Measurements from ENCODE around the gene WIZ.

Gene WIZ

DNA sequence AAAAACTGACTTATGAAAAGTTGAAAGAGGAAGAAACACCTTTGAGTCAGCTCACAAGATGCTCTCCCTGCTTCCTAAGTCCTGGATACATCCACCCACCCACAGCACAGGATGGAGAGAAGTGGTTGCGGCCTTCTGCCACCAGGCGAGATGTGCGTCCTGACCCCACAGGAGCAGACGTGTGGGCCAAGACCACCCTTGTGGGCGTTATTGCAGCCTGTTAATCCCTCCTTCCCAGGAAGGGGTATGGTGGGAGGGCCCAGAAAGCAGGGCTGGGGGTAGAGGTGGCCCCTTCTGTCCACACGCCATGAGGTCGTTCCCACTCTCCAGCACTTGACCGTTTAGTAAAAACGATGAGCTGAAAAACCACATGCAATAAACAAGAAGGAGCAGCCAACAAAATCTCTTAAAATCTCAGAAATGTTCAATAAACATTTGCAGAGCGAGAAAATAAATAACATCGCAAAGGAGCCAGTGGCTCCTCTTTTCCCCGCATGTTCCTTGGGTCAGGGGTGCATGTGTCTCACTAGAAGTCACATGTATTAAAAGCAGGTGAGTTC, 28.5 kb downstream of the WIZ start:
- Mint-ChIP-seq H3K4me3 (no peak overlapping the region), H3K36me3 (ENCODE audit: low read depth) (peaks cover 52% of the 10 kb centered on the region), H3K27me3 (ENCODE audit: low read depth, poor library complexity) (peaks cover 5% of the 10 kb centered on the region)

DNA sequence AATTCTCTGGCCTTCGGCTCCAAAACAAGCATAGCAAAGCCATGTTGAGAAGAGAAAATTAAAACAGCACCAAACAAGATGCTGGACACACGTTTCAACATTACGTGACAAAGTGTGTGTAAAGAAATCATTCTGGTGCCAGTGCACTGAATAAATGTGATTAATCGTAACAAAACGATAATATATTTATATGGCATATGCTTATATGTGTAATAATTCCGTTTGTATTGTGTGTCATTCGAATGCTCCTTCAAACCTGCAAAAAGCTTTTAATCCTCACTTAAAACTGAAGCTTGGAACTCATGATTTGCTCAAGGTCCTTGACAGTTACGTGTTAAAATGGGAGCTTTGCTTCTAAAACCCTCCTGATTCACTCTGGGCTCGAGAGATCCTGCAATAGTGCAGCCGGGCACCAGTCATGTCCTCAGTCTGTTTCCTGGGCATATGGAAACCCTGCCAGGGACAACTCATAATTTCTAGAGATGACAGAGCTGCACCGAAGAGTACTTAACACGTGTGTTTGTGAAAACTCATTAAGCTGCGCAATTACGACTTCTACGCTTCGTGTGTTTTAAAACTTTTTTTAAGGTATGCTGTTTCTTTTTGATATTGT, 30.2 kb downstream of the WIZ start:
- Mint-ChIP-seq H3K36me3 (ENCODE audit: low read depth) (peaks cover 56% of the 10 kb centered on the region), H3K9me3 (peaks cover 14% of the 10 kb centered on the region), H3K27ac (no peak overlapping the region), H3K4me1 (peaks cover 41% of the 10 kb centered on the region), H3K4me3 (peak overlapping the region; percentile 69), H3K27me3 (ENCODE audit: low read depth, poor library complexity) (peaks cover 5% of the 10 kb centered on the region)
- DNase-seq = no peak
- TF ChIP-seq, protein P1, sequence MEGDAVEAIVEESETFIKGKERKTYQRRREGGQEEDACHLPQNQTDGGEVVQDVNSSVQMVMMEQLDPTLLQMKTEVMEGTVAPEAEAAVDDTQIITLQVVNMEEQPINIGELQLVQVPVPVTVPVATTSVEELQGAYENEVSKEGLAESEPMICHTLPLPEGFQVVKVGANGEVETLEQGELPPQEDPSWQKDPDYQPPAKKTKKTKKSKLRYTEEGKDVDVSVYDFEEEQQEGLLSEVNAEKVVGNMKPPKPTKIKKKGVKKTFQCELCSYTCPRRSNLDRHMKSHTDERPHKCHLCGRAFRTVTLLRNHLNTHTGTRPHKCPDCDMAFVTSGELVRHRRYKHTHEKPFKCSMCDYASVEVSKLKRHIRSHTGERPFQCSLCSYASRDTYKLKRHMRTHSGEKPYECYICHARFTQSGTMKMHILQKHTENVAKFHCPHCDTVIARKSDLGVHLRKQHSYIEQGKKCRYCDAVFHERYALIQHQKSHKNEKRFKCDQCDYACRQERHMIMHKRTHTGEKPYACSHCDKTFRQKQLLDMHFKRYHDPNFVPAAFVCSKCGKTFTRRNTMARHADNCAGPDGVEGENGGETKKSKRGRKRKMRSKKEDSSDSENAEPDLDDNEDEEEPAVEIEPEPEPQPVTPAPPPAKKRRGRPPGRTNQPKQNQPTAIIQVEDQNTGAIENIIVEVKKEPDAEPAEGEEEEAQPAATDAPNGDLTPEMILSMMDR (IDR thresholded peaks at IDR 0.05) = no peak

More for the DNA sequence above, 28.5 kb downstream of the WIZ start:
- DNase-seq = no peak
- Mint-ChIP-seq H3K9me3 (peaks cover 19% of the 10 kb centered on the region), H3K4me1 (peaks cover 32% of the 10 kb centered on the region), H3K27ac (peak overlapping the region; percentile 59)
- TF ChIP-seq, protein P1 (IDR thresholded peaks at IDR 0.05) = no peak

DNA sequence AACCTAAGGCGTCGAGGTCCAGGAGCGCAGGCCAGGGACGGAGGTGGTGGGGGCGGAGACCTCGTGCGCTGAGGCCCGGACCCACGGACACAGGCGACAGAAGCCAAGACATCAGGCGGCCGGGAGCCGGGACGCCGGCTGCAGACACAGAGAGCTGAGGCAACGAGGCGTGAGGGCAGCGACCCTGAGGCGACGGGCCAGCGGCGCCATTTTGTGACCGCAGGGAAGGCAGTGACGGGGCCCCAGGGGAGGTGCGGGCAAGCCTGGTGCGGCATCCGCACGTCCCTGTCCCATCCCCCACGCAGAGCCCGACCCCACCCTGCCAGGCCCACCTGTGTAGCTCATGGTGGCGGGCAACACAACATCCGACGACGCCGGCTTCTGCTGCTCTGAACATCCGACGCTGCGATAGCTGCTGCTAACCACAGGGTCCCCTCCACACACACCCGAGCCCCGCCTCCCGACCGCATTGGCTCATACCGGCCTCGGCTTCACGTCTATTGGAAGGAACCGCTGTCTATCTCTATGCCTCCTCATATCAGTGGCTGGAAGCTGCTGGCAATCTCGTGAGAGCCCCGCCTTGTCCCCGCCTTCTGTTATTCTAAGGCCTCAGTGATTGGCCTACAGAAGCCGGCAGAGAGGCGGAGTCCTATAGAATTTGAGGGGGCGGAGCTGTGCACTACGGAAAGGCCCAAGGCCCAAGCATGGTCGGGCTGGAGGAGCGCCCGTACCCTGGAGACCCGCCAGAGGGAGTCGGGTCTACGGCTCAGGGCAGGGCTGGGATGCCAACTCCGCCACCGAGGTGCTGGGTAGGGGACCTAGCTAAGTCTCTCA, 31.0 kb downstream of the WIZ start, which contains the start of gene AKAP8L:
TSS of gene AKAP8L (minus strand) at position 410 of the 834 bp plus-strand sequence. CDS start at position 345, 65 bp downstream.
- Mint-ChIP-seq H3K4me1 (peaks cover 46% of the 10 kb centered on the region), H3K4me3 (peak within 1 kb of the TSS; percentile 95), H3K9me3 (peaks cover 14% of the 10 kb centered on the region), H3K27ac (peak within 1 kb of the TSS; percentile 100), H3K27me3 (ENCODE audit: low read depth, poor library complexity) (peaks cover 5% of the 10 kb centered on the region), H3K36me3 (ENCODE audit: low read depth) (peaks cover 51% of the 10 kb centered on the region)
- peak; percentile 97 for DNase-seq
- TF ChIP-seq, protein P1 (IDR thresholded peaks at IDR 0.05) = peak; percentile 65

DNA sequence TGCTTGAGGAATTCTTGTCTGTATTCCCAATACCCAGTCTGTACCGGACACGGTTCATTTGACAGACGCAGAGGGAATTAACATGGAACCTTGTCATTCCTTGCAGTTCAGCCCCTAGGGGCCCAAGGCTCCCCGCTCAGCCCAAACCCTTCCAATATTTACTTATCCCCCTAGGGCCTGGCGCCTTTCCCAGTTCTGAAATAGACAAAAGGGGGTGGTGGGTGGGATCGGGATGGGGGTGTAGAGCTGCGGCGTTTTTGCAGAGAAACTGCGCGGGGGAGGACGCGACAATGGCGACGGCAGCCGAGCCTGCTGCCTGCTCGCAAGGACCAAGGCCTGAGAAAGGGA, 31.6 kb downstream of the WIZ start:
- H3K27me3 Mint-ChIP-seq (ENCODE audit: low read depth, poor library complexity) = peaks cover 5% of the 10 kb centered on the region
- H3K9me3 Mint-ChIP-seq = peaks cover 9% of the 10 kb centered on the region

DNA sequence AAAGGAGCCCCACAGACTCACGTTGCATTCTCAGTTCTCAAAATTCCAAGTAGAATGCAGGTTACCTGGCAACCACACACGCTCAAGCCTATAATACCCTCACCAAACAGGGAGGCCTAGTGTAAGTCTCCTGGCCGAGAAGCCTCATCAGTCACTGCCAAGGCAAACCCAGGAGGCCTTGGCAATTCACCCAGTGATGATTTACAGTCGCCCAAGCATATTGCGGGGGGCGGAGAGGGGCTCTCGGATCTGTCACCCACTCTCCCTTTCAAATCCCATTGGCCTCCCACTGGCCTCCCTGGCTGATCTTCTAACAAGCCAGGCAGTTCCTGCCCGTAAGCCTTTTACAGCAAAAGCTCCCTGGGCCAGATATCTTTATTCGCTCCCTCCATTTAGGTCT, 32.1 kb downstream of the WIZ start:
- Mint-ChIP-seq H3K4me1 (peaks cover 57% of the 10 kb centered on the region), H3K27ac (peak overlapping the region; percentile 84), H3K27me3 (ENCODE audit: low read depth, poor library complexity) (peaks cover under 1% of the 10 kb centered on the region), H3K36me3 (ENCODE audit: low read depth) (peaks cover 44% of the 10 kb centered on the region), H3K4me3 (peak overlapping the region; percentile 95), H3K9me3 (peaks cover 5% of the 10 kb centered on the region)
- TF ChIP-seq, protein P1 (IDR thresholded peaks at IDR 0.05) = no peak
- peak; percentile 41 for DNase-seq

More for the DNA sequence above, 31.6 kb downstream of the WIZ start:
- TF ChIP-seq, protein P1 (IDR thresholded peaks at IDR 0.05) = no peak
- H3K27ac Mint-ChIP-seq = peak overlapping the region; percentile 84
- peak overlapping the region; percentile 95 for H3K4me3 Mint-ChIP-seq
- DNase-seq = no peak
- peaks cover 49% of the 10 kb centered on the region for H3K36me3 Mint-ChIP-seq (ENCODE audit: low read depth)
- H3K4me1 Mint-ChIP-seq = peaks cover 52% of the 10 kb centered on the region

All from nephron progenitor cell (in vitro differentiated cells).